HepG2 (cell line): Measurements from ENCODE around the gene TCEA3. TPM values are rescaled to one million over a fixed set of nuclear protein-coding genes. Genes with fewer than 3 reads are reported as not detected.
"Not testable (repeated sequence)": the region's sequence is repeated elsewhere in the genome, so short reads cannot be mapped to it uniquely, and the experiment has no call there.

ENCODE experiments used
- ATAC-seq: fragments of 200-7000 bp; cut with Tn5 transposase; 3 replicates; pipeline ENCODE4 v1.9.1; 2020; ENCODE audit warnings: mild to moderate bottlenecking, moderate library complexity
- BruUV-seq: library from RNA; stranded (reverse); fragments of 400-500 nt; replicated peaks from 2 replicates; lab custom pipeline; 2021; lab: Mats Ljungman, UMichigan
- CTCF ChIA-PET: fragments of 300-600 bp; formaldehyde crosslinking; extraction: SDS; loops from one replicate; lab custom pipeline; 2021; ENCODE audit warnings: low total read pairs, inconsistent platforms, low intra/inter-chr PET ratio; lab: Yijun Ruan, JAX
- POLR2A ChIA-PET: fragments of 350-600 bp; sonication (Branson Sonifier 250); formaldehyde crosslinking; loops from one replicate; lab custom pipeline; 2020; ENCODE audit warnings: antibody characterized with exemption, inconsistent platforms; lab: Yijun Ruan, JAX
- DNase-seq: peaks from one replicate; pipeline ENCODE4 v3.0.0-alpha.2; 2015; ENCODE audit warnings: low spot score
- FAIRE-seq: peaks from 3 replicates; lab custom pipeline; 2011; peaks lifted over from hg19 to GRCh38; lab: Jason Lieb, UNC
- H2AFZ ChIP-seq: one replicate; pipeline ENCODE4 v1.6.1; 2011; ENCODE audit warnings: low read length, inconsistent platforms
- H3K27ac ChIP-seq: fragments of 300-600 bp; 3 replicates; pipeline ENCODE4 v1.8.0; 2011; ENCODE audit warnings: mixed run types, mild to moderate bottlenecking, mixed read lengths, low read length, inconsistent platforms; ENCODE audit not compliant: insufficient read depth; ENCODE audit errors: extremely low read length
- H3K27me3 ChIP-seq, 2 experiments: fragments of 200-600 bp in 1 of 2; 2 replicates in 1 of 2; 3 replicates in 1 of 2; pipeline versions ENCODE4 v1.6.0 to v1.8.0; 2011; ENCODE audit warnings: low read length in 2 of 2, mild to moderate bottlenecking in 2 of 2, moderate library complexity in 2 of 2, inconsistent platforms in 1 of 2; ENCODE audit not compliant: insufficient read depth in 2 of 2, control insufficient read depth in 1 of 2
- H3K36me3 ChIP-seq, 2 experiments: fragments of 200-600 bp in 1 of 2; replicated peaks in 1 of 2; 2 replicates in 1 of 2; 3 replicates in 1 of 2; pipeline versions ENCODE4 v1.5.1 to v1.8.0; 2011; ENCODE audit warnings: low read length in 2 of 2, inconsistent platforms in 1 of 2; ENCODE audit not compliant: insufficient read depth in 2 of 2, control insufficient read depth in 1 of 2
- H3K4me1 ChIP-seq: 2 replicates; pipeline ENCODE4 v1.5.1; 2012; ENCODE audit warnings: low read length, inconsistent platforms; ENCODE audit not compliant: insufficient read depth
- H3K4me2 ChIP-seq: 2 replicates; pipeline ENCODE4 v1.6.0; 2011; ENCODE audit warnings: low read depth, low read length, inconsistent platforms
- H3K4me3 ChIP-seq, 3 experiments: fragments of 200-600 bp in 1 of 3; sonication (generic), shearing (Covaris generic) in 1 of 3; replicated peaks in 1 of 3; 2 replicates each; pipeline ENCODE4 v1.5.1; 2011 to 2016; ENCODE audit warnings: low read length in 3 of 3, inconsistent platforms in 2 of 3, low read depth in 2 of 3, mild to moderate bottlenecking in 2 of 3, control low read depth in 1 of 3, mixed read lengths in 1 of 3; ENCODE audit not compliant: insufficient read depth in 1 of 3
- H3K79me2 ChIP-seq: one replicate; pipeline ENCODE4 v1.6.1; 2011; ENCODE audit warnings: low read length, inconsistent platforms; ENCODE audit not compliant: insufficient read depth
- H3K9ac ChIP-seq: 2 replicates; pipeline ENCODE4 v1.6.0; 2011; ENCODE audit warnings: mild to moderate bottlenecking, low read depth, low read length, inconsistent platforms; ENCODE audit not compliant: insufficient read depth
- H3K9me3 ChIP-seq: 2 replicates; pipeline ENCODE4 v1.5.1; 2012; ENCODE audit warnings: mild to moderate bottlenecking, low read length
- H4K20me1 ChIP-seq: 2 replicates; pipeline ENCODE4 v1.6.0; 2011; ENCODE audit warnings: inconsistent platforms, mild to moderate bottlenecking, low read length, moderate library complexity; ENCODE audit not compliant: insufficient read depth
- ZNF33B ChIP-seq: sonication (generic); formaldehyde crosslinking; IDR thresholded peaks from 2 replicates; pipeline ENCODE4 v1.5.1; 2020; ENCODE audit warnings: mild to moderate bottlenecking, missing genetic modification reagents
- ZNF720 ChIP-seq: sonication (generic); formaldehyde crosslinking; IDR thresholded peaks from 2 replicates; pipeline ENCODE4 v1.4.0; 2020; ENCODE audit warnings: missing genetic modification reagents
- WGBS: methylation state at CpG from one replicate; pipeline ENCODE4 v1.1.6; 2017; ENCODE audit warnings: low lambda C conversion rate; 5-methylcytosine and 5-hydroxymethylcytosine counted together
- in situ Hi-C: cut with HindIII; loops from 2 replicates; pipeline ENCODE4 v1.10.0; 2017; ENCODE audit warnings: low pct_unique_long_range_greater_than_20kb; ENCODE audit not compliant: extremely low pct_ligation_motif_present
- intact Hi-C: fragments of 100-400 bp; cut with micrococcal nuclease; formaldehyde crosslinking; loops from one replicate; pipeline ENCODE4 v1.10.0; 2022; ENCODE audit not compliant: unreplicated experiment
- polyA plus RNA-seq, 8 experiments: library from polyadenylated mRNA; depleted of rRNA in 3 of 8; stranded (reverse) in 7 of 8; unstranded in 1 of 8; fragments of >200 nt; fragmentation: Illumina TruSeq in 4 of 8; extraction: Trizol in 4 of 8; gene quantifications; 2 replicates each; pipeline versions ENCODE4 v1.2.1 to v1.2.3, GENCODE V29; 2011 to 2016; ENCODE audit warnings: low read depth in 4 of 8, missing spikeins in 1 of 8, mixed read lengths in 1 of 8; ENCODE audit not compliant: insufficient read depth in 1 of 8
- total RNA-seq, 5 experiments: library from RNA; depleted of rRNA; stranded (reverse); fragments of >200 nt; fragmentation: Illumina TruSeq; extraction: Trizol; gene quantifications; 2 replicates each; pipeline ENCODE4 v1.2.3, GENCODE V29; 2016; ENCODE audit warnings: low read depth in 1 of 5
- TF ChIP-seq, protein P1 (sequence below): fragments of 450-650 bp; IDR thresholded peaks from 2 replicates; pipeline ENCODE4 v1.6.1; 2017; ENCODE audit warnings: mild to moderate bottlenecking

Gene TCEA3
- total and polyA plus RNA-seq, 2 of the 13 experiments (the other 11 are each of a cell fraction or from before 2014, with no cell fraction given): 55.5 to 84.6 TPM

- TF ChIP-seq ZNF720 (CRISPR knock-in tag) (no peak), ZNF33B (no peak)
- TF ChIP-seq, protein P1, sequence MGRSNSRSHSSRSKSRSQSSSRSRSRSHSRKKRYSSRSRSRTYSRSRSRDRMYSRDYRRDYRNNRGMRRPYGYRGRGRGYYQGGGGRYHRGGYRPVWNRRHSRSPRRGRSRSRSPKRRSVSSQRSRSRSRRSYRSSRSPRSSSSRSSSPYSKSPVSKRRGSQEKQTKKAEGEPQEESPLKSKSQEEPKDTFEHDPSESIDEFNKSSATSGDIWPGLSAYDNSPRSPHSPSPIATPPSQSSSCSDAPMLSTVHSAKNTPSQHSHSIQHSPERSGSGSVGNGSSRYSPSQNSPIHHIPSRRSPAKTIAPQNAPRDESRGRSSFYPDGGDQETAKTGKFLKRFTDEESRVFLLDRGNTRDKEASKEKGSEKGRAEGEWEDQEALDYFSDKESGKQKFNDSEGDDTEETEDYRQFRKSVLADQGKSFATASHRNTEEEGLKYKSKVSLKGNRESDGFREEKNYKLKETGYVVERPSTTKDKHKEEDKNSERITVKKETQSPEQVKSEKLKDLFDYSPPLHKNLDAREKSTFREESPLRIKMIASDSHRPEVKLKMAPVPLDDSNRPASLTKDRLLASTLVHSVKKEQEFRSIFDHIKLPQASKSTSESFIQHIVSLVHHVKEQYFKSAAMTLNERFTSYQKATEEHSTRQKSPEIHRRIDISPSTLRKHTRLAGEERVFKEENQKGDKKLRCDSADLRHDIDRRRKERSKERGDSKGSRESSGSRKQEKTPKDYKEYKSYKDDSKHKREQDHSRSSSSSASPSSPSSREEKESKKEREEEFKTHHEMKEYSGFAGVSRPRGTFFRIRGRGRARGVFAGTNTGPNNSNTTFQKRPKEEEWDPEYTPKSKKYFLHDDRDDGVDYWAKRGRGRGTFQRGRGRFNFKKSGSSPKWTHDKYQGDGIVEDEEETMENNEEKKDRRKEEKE: no peak
These were observed 47.4 kb downstream of the TCEA3 start (continued) for GRCh38 chr1:23376890-23377811.

- ATAC-seq, H3K9me3 ChIP-seq, H3K27ac ChIP-seq, H3K4me2 ChIP-seq, H3K36me3 ChIP-seq, H2AFZ ChIP-seq, H3K9ac ChIP-seq, FAIRE-seq, intact Hi-C loops, CTCF ChIA-PET, H3K27me3 ChIP-seq, DNase-seq, POLR2A ChIA-PET, BruUV-seq, in situ Hi-C loops, H4K20me1 ChIP-seq, H3K4me3 ChIP-seq: not testable (repeated sequence)
- WGBS: 74% methylated on average over 12 of the region's 12 CpGs
- peaks cover 61% of the 10 kb centered on the region for H3K4me1 ChIP-seq
- H3K79me2 ChIP-seq: peaks cover 16% of the 10 kb centered on the region
These were observed 50.3 kb downstream of the TCEA3 start for GRCh38 chr1:23374079-23374735.
